SK-N-DZ (cell line): Measurements from ENCODE around the gene PGPEP1.
A peak's percentile ranks its signal among the peaks of the same experiment; 100 is the strongest.
"Not testable (repeated sequence)": the region's sequence is repeated elsewhere in the genome, so short reads cannot be mapped to it uniquely, and the experiment has no call there.

ENCODE experiments used
- DNase-seq: peaks from one replicate; pipeline ENCODE4 v3.0.0-alpha.2; 2015; ENCODE audit warnings: low spot score

Gene PGPEP1

GRCh38 chr19:18308051-18308947 is 32.1 kb upstream of the PGPEP1 start:
- DNase-seq = no peak

- no peak for DNase-seq
These were observed 31.5 kb upstream of the PGPEP1 start for GRCh38 chr19:18308948-18309325.

DNA sequence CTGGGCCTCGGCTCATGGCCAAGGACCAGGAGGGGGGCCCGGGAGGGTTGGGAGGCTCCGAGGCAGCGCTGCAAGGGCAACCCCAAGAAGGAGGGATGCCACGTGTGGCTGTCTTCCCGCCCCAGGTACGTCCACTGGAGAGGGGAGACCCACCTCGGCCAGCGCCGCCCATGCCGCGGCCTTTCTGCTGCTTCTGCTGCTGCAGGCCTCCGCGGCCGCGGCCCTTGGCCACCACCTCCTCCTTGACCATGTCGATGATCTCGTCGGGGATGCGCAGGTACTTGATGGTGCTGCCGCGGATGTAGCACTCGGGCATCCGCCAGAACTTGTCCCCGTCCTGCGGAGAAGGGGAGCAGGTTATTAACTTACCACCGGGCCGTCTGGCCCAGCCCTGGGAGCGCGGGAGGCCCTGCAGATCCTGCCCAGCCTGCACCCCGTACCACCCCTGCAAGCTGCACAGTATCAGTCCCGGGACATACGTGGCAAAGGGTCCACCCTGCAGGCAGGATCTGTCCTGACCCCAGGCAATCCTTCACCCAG is 30.8 kb upstream of the PGPEP1 start:
- DNase-seq = no peak

DNA sequence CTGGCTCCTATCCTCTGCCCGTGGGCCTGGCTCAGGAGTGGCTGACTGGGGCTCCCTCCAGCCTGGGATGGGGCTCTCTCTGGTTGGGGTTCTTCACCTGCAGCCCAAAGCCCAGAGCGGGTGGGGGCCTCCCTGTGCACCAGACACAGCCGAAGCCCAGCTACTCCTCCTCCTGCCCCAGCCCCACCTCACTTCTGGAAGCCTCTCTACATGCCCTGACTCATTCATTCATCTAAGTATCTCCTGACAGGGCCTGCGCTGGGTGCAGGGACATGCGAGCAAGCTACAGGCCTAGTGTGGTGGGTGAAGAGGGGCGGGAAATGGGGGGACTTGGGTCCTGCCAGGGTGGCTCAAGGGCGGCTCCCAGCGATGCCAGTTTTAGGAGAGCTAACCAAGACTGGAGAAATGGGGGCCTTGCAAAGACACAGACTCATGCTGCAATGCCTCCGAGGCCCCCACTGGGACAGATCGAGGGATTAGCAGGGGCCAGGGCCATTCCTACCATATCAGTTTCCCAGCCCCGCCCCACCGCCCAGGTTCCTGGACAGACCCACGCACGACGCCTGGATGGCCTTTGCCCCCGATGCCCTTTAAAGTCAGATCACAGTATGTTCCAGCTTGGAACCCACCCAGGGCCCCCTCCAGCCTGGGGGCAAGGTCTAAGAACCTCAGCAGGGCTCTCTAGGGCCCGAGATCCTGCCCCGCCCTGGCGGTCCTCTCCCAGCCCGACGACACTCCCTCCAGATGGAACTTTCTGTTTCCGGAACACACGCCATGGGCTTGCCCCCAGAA is 30.1 kb upstream of the PGPEP1 start:
- no peak for DNase-seq

DNA sequence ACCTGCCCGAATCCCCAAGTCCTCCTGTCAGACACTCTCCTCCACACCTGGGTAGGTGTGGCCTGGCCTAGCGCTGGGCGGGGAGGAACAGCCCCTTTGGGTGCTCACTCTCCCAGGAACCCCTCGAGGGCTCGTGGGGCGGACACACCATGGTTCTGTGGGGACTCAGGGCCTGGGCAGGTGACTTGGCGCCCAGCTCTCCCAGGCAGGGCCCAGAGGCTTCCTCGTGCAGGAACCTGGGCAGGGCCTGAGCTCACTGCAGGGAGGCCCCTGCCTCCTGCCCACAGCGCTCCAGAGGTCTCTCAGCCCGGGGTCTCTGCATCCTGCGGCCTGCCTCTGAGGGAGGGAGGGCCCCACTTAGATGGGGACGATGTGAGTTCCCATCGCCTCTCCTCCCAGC is 29.4 kb upstream of the PGPEP1 start:
- no peak for DNase-seq

GRCh38 chr19:18311502-18312091 is 28.8 kb upstream of the PGPEP1 start:
- DNase-seq = no peak

DNA sequence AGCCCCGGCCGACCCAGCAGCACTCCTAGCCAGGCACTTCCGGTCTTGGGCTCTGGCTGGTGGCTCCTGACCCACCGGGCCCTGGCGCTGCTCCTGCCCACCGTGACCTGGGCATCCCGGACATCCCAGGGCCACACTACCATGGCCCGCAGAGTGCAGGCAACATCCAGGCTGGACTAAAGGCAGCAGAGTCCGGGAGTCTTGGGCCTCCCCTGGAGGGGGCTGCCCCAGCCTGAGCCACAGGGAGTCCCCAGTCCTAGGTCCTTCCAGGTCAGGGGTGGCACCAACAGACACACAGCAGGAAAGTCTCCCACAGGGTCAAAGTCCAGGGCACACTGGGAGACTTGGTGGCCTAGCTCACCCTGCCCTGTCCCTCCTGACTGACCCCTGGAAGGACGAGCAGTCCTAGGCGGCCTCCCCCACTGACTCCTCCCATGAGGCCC is 28.3 kb upstream of the PGPEP1 start:
- no peak for DNase-seq

- DNase-seq = no peak
These were observed 27.0 kb upstream of the PGPEP1 start for GRCh38 chr19:18313398-18313797.

DNA sequence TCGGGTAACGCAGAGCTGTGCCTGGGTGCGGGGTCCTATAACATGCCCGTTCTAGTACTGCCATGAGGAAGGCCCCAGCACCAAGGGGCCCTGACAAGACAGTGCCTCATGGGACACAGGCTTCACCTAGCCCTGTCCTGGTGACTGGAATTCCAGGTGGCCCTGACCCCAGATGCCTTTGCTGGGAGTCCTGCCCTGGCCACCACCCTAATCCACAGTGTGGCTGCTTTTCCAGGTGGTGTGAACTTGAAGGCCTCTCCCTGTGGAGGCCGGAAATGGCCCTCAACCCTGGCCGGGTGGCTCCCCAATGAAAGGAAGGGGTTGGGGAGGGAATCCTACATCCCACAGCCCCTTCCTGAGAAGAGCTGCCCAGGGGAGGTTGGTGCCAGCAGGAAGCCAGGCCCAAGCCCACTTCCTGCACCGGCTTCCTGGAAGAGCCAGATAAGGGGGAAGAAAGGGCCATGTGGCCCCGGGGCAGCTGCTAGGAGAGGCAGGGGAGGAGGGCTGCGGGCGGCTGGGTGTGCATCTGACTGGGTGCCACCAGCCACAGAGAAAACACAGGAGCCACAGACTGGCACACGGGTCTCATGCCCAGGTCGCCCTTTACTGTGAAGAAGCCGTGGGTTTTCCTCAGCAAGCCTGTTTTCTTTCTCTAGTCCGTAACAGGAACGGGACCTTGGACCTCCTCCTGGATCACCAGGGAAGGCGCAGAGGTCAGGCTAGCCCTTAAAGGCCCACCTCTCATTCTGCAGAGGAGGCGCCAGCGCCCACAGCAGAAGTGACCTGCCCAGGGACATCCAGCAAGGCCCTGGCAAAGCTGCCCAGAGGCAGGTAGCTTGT is 22.2 kb upstream of the PGPEP1 start:
- DNase-seq = no peak

GRCh38 chr19:18319591-18320135 is 20.7 kb upstream of the PGPEP1 start:
- DNase-seq = no peak

DNA sequence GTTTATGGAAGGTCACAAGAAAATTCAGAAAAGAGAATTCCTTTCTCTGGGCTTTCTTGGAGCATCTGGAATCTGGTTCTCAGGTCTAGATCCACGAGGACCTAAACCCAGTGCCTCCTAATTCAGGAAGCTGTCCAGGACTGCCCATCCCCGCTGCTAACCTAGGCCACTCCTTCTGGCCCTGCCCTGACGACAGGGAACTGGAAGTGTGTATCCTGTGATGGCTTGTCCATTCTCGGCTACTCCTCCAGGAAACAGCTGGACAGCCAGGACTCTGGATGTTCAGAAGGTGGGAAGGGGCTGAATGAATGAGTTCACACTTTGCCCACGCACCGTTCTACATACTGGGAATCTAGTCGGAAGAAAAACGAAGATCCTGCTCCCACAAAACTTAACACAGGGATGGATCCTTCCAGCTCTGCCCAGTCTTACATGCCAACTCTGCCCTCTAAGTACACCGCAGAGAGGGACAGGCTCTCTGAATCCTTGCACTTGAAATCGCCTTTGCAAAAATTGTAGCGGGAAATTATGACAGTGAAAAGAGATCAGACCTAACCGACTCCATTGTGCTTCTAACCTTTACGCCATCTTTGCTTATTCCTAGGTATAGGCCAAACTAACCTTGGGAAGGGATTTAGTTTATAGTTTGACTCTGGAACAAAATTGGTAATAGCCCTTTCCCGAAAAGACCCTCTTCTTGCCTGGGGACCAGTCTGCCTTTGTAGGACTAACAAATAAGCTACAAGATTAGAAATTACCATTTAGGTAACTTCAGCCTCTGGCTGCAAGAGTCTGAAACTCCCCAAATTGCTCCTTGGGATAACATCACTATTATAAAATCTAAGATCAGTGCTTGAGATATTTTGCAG is 19.3 kb upstream of the PGPEP1 start:
- no peak for DNase-seq

GRCh38 chr19:18321734-18322102 is 18.7 kb upstream of the PGPEP1 start:
- peak; percentile 57 for DNase-seq

GRCh38 chr19:18322318-18322758 is 18.1 kb upstream of the PGPEP1 start:
- peak; percentile 59 for DNase-seq

- DNase-seq = peak; percentile 97
These were observed 17.5 kb upstream of the PGPEP1 start, which contains the start of gene LSM4 for GRCh38 chr19:18322759-18323460. Gene LSM4 (minus strand): TSS chr19:18323076. CDS start chr19:18323020, 56 bp downstream.

- not testable (repeated sequence) for DNase-seq
These were observed 16.0 kb upstream of the PGPEP1 start for GRCh38 chr19:18324373-18324731.

- no peak for DNase-seq
These were observed 13.6 kb upstream of the PGPEP1 start for GRCh38 chr19:18326772-18327171.

- peak; percentile 96 for DNase-seq
These were observed 11.9 kb upstream of the PGPEP1 start for GRCh38 chr19:18328340-18329034.

DNA sequence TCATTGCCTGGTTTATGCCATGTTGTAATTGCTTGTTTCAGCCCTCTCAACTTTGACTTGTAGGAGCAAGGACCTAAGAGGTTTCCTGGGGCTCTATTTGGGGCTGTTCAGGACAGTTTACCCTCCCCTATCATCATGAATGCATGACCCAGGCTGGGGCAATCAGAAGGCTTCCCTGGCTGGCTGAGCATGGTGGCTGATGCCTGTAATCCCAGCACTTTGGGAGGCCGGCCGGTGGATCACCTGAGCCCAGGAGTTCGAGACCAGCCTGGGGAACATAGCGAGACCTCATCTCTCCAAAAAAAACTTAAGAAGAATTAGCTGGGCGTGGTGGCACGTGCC is 11.4 kb upstream of the PGPEP1 start:
- DNase-seq = no peak

- no peak for DNase-seq
These were observed 9.5 kb upstream of the PGPEP1 start for GRCh38 chr19:18330868-18331267.
